Testis (tissue), 3 donors: ENCODE results near the gene UNC13C. TPM values are rescaled to one million over a fixed set of nuclear protein-coding genes. Genes with fewer than 3 reads are reported as not detected.

Experiments used
- DNase-seq: peaks from one replicate; pipeline ENCODE4 v3.0.0-alpha.2; 2019
- H3K27ac ChIP-seq, 2 donors: fragments of 200-600 bp; sonication (generic); one replicate each; pipeline ENCODE4 v1.5.1; 2019
- H3K27me3 ChIP-seq: fragments of 200-600 bp; sonication (generic); one replicate; pipeline ENCODE4 v1.5.1; 2019
- H3K36me3 ChIP-seq: fragments of 200-600 bp; sonication (generic); one replicate; pipeline ENCODE4 v1.5.1; 2017; ENCODE audit warnings: low read depth; ENCODE audit errors: missing control alignments
- H3K4me1 ChIP-seq: fragments of 200-600 bp; sonication (generic); one replicate; pipeline ENCODE4 v1.5.1; 2019
- H3K4me3 ChIP-seq, 2 donors: fragments of 200-600 bp; sonication (generic); one replicate each; pipeline ENCODE4 v1.5.1; 2017 to 2019
- H3K9me3 ChIP-seq: fragments of 200-600 bp; sonication (generic); one replicate; pipeline ENCODE4 v1.5.1; 2017
- CTCF ChIP-seq, 3 experiments: fragments of 450-650 bp in 2 of 3; fragments of 200-600 bp in 1 of 3; sonication (generic) in 1 of 3; IDR thresholded peaks; one replicate each; pipeline ENCODE4 v1.5.1; 2016 to 2019; ENCODE audit warnings: antibody characterized with exemption in 3 of 3, mild to moderate bottlenecking in 2 of 3, moderate library complexity in 1 of 3
- POLR2A ChIP-seq: fragments of 450-650 bp; IDR thresholded peaks from one replicate; pipeline ENCODE4 v1.6.1; 2017; ENCODE audit warnings: antibody characterized with exemption, mild to moderate bottlenecking, moderate library complexity
- WGBS, 2 donors: methylation state at CpG; one replicate each; pipeline ENCODE4 v1.1.5; 2018; 5-methylcytosine and 5-hydroxymethylcytosine counted together
- intact Hi-C: fragments of 100-400 bp; cut with DNase I; formaldehyde crosslinking; loops from one replicate; pipeline ENCODE4 v1.15.1; 2023; ENCODE audit warnings: low total_unique reads
- polyA plus RNA-seq: library from polyadenylated mRNA; stranded (reverse); fragments of 350-450 nt; fragmentation: Illumina TruSeq; extraction: RNeasy Lipid Tissue Mini Kit (QIAGEN cat#74804); gene quantifications from one replicate; pipeline ENCODE4 v1.2.3, GENCODE V29; 2014; ENCODE audit warnings: low read depth, low replicate concordance; ENCODE audit not compliant: insufficient read depth
- total RNA-seq, 2 donors: library from RNA; depleted of rRNA; stranded (reverse); fragments of >200 nt; gene quantifications; one replicate each; pipeline ENCODE4 v1.2.3, GENCODE V29; 2016

The UNC13C gene
- total and polyA plus RNA-seq, 3 donors from 2014 or later, result 6.1 to 24.7 (median 8.8) TPM

GRCh38 chr15:53982876-53983275 lies 4.6 kb downstream of the UNC13C start:
- H3K4me1 ChIP-seq, result no peaks in the 10 kb centered on the region
- no peak for DNase-seq
- intact Hi-C loops, result no loop called here
- H3K36me3 ChIP-seq, result no peaks in the 10 kb centered on the region
- H3K27ac ChIP-seq, result no peak overlapping the region
- no peak overlapping the region for H3K4me3 ChIP-seq
- 82 to 88% methylated on average over 1 of the region's 1 CpG for WGBS, 2 donors
- no peaks in the 10 kb centered on the region for H3K9me3 ChIP-seq
- TF ChIP-seq CTCF (IDR thresholded peaks at IDR 0.05) (no peak), POLR2A (no peak)
- no peaks in the 10 kb centered on the region for H3K27me3 ChIP-seq

GRCh38 chr15:53984221-53984620 lies 6.0 kb downstream of the UNC13C start:
- H3K36me3 ChIP-seq, result no peaks in the 10 kb centered on the region
- H3K4me1 ChIP-seq, result no peaks in the 10 kb centered on the region
- H3K9me3 ChIP-seq, result no peaks in the 10 kb centered on the region
- WGBS, 2 donors, result 80 to 81% methylated on average over 1 of the region's 1 CpG
- H3K4me3 ChIP-seq, result no peak overlapping the region
- intact Hi-C loops, result no loop called here
- H3K27ac ChIP-seq, result no peak overlapping the region
- DNase-seq, result no peak
- TF ChIP-seq POLR2A (no peak), CTCF (IDR thresholded peaks at IDR 0.05) (no peak)
- H3K27me3 ChIP-seq, result no peaks in the 10 kb centered on the region

DNA sequence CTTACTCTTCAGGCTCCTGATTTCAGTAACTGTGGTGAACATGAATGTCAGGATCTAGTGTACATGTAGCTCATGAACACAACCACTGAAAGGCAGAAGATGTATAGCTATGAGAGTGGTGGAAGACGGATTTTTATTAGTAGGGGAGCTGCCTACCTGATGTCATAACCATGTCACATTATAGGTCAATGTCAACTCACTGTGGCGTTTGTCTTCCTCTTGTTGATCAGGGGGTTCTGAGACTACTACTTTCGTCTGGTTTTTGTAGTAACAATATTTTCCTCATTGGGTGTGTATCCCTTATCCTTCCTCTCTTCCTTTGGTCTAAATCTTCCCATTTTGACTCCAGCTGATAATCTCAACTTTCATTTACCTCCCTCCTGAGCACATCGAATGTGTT lies 7.3 kb downstream of the UNC13C start:
- no peak for DNase-seq
- no peak for TF ChIP-seq POLR2A
- TF ChIP-seq CTCF (IDR thresholded peaks at IDR 0.05), result no peak
- Histone ChIP-seq H3K27me3 (no peaks in the 10 kb centered on the region), H3K4me3 (no peak overlapping the region), H3K4me1 (no peaks in the 10 kb centered on the region), H3K36me3 (no peaks in the 10 kb centered on the region), H3K27ac (no peak overlapping the region), H3K9me3 (no peaks in the 10 kb centered on the region)
- WGBS, 2 donors, result 81 to 90% methylated on average over 4 of the region's 4 CpGs
- intact Hi-C loops, result no loop called here

- no peak for DNase-seq
- Histone ChIP-seq H3K4me3 (no peak overlapping the region), H3K36me3 (no peaks in the 10 kb centered on the region), H3K4me1 (no peaks in the 10 kb centered on the region), H3K27me3 (no peaks in the 10 kb centered on the region), H3K9me3 (no peaks in the 10 kb centered on the region), H3K27ac (no peak overlapping the region)
- 84 to 94% methylated on average over 2 of the region's 2 CpGs for WGBS, 2 donors
- intact Hi-C loops, result no loop called here
- TF ChIP-seq CTCF (IDR thresholded peaks at IDR 0.05), result no peak
- no peak for TF ChIP-seq POLR2A
These were observed 9.2 kb downstream of the UNC13C start for GRCh38 chr15:53987480-53987879.

GRCh38 chr15:54007256-54007655 lies 29.0 kb downstream of the UNC13C start:
- no peak for DNase-seq
- intact Hi-C loops, result no loop called here
- Histone ChIP-seq H3K27me3 (no peaks in the 10 kb centered on the region), H3K4me1 (no peaks in the 10 kb centered on the region), H3K27ac (no peak overlapping the region), H3K9me3 (no peaks in the 10 kb centered on the region), H3K4me3 (no peak overlapping the region), H3K36me3 (no peaks in the 10 kb centered on the region)
- TF ChIP-seq CTCF (IDR thresholded peaks at IDR 0.05) (no peak), POLR2A (no peak)
- WGBS, 2 donors, result 86 to 100% methylated on average over 2 of the region's 2 CpGs
